ENCODE measurements around the gene MAPRE2.

Gene MAPRE2

DNA sequence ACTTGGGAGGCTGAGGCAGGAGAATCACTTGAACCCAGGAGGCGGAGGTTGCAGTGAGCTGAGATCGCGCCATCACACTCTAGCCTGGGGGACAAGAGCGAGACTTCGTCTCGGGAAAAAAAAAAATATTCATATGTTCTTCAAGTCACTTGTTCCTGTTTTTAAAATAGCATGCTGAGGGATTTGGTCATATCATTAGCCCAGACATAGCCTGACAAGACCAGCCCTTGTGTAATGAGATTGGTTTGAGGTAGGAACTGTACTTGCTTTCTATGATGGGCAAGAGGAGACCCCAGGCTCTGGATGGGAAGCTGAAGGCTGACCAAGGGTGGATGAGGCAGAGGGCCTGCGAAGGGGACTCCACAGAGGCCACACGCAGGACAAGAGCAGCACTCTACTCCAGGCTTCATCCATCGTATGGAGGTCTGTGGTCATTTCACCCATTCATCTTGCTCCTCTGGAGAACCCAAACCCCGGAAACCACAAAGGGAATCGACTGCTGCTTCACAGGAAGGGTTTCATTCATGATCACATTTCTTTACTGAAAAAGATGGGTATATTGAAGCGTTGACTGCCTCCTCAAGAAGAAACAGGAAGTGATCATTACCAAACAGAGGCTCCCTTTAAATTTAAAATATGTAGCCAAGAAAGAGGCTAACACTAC is 112.5 kb downstream of the MAPRE2 start:
- no peak overlapping the region for H3K9ac ChIP-seq (ENCODE audit: low read length in 2 of 2)
- H3K27ac ChIP-seq (ENCODE audit: low read length) = no peak overlapping the region
- H3K4me3 ChIP-seq (ENCODE audit: low read length in 2 of 2) = no peak overlapping the region

DNA sequence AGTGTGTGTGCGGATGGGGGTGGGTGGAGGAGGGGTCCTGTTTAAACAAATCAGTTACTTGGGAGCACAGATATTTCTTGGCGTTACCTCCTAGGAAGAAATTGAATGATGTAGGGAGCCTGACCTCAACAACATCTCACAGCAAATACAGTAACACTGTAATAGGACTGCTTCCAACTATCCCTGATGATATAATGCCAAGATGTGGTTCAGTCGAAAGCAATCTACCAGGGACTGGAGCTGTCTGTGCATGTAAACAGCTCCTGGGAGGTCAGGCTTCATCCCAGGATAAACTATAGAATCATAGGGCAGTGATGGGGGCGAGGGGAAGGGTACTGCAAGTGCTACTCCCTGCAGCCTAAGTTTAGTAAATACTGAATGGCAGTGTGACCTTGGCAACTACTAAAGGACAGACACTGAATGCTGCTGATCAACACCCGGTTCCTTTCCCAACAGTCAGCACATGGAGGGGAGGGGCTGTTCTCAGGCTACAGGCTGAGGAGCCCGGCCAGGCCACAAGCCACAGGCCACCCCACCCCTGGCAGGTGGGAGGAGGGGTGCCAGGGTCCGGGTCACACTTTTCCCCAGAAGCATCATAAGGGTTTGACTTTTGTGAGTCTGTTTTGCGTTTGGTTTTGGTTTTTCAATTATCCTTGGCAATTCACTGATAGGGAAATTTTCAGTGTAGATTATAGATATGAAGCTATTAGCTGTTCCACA is 114.3 kb downstream of the MAPRE2 start:
- Histone ChIP-seq H3K27me3 (ENCODE audit: control insufficient read depth in 1 of 2, insufficient read depth in 2 of 2, low read length in 2 of 2) (no peaks in the 10 kb centered on the region), H3K4me1 (ENCODE audit: control insufficient read depth, insufficient read depth, low read length) (peaks cover 5% of the 10 kb centered on the region), H3K9me3 (ENCODE audit: control insufficient read depth in 2 of 2, low read length in 2 of 2) (no peaks in the 10 kb centered on the region), H3K27ac (ENCODE audit: low read length) (no peak overlapping the region), H3K4me3 (ENCODE audit: low read length in 2 of 2) (no peak overlapping the region), H3K36me3 (ENCODE audit: control insufficient read depth in 2 of 2, insufficient read depth in 2 of 2, low read length in 2 of 2) (no peaks in the 10 kb centered on the region), H3K9ac (ENCODE audit: low read length in 2 of 2) (no peak overlapping the region)

More for the DNA sequence above, 112.5 kb downstream of the MAPRE2 start:
- Histone ChIP-seq H3K36me3 (ENCODE audit: control insufficient read depth in 2 of 2, insufficient read depth in 2 of 2, low read length in 2 of 2) (no peaks in the 10 kb centered on the region), H3K4me1 (ENCODE audit: control insufficient read depth, insufficient read depth, low read length) (peaks cover 5% of the 10 kb centered on the region), H3K27me3 (ENCODE audit: control insufficient read depth in 1 of 2, insufficient read depth in 2 of 2, low read length in 2 of 2) (no peaks in the 10 kb centered on the region), H3K9me3 (ENCODE audit: control insufficient read depth in 2 of 2, low read length in 2 of 2) (no peaks in the 10 kb centered on the region)

DNA sequence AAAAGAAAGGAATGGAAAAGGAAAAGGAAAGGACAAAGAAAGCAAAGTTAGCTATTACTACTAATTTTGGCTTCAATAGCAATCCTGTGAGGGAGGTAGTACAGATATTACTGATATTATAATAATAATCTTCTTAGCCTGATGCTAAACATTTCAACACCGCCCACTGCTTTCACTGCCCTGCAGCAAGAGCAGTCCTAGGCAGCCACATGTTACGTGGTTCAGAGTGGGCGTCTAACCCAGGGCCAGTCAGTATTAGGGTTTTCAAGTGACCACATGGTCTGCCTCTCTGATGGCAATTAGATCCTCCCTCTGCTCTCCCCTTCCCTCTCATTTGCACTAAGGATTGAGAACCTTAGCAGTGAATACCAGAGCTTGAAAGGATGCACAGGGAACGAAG is 116.0 kb downstream of the MAPRE2 start:
- Histone ChIP-seq H3K4me3 (ENCODE audit: low read length in 2 of 2) (no peak overlapping the region), H3K9me3 (ENCODE audit: control insufficient read depth in 2 of 2, low read length in 2 of 2) (no peaks in the 10 kb centered on the region), H3K36me3 (ENCODE audit: control insufficient read depth in 2 of 2, insufficient read depth in 2 of 2, low read length in 2 of 2) (no peaks in the 10 kb centered on the region), H3K27me3 (ENCODE audit: control insufficient read depth in 1 of 2, insufficient read depth in 2 of 2, low read length in 2 of 2) (no peaks in the 10 kb centered on the region), H3K27ac (ENCODE audit: low read length) (no peak overlapping the region), H3K9ac (ENCODE audit: low read length in 2 of 2) (no peak overlapping the region), H3K4me1 (ENCODE audit: control insufficient read depth, insufficient read depth, low read length) (peaks cover 5% of the 10 kb centered on the region)

GRCh38 chr18:35158728-35159450 is 117.7 kb downstream of the MAPRE2 start:
- peaks cover 5% of the 10 kb centered on the region for H3K4me1 ChIP-seq (ENCODE audit: control insufficient read depth, insufficient read depth, low read length)
- H3K9ac ChIP-seq (ENCODE audit: low read length in 2 of 2) = no peak overlapping the region
- no peaks in the 10 kb centered on the region for H3K9me3 ChIP-seq (ENCODE audit: control insufficient read depth in 2 of 2, low read length in 2 of 2)
- H3K27me3 ChIP-seq (ENCODE audit: control insufficient read depth in 1 of 2, insufficient read depth in 2 of 2, low read length in 2 of 2) = no peaks in the 10 kb centered on the region
- no peak overlapping the region for H3K4me3 ChIP-seq (ENCODE audit: low read length in 2 of 2)
- no peaks in the 10 kb centered on the region for H3K36me3 ChIP-seq (ENCODE audit: control insufficient read depth in 2 of 2, insufficient read depth in 2 of 2, low read length in 2 of 2)
- no peak overlapping the region for H3K27ac ChIP-seq (ENCODE audit: low read length)

- Histone ChIP-seq H3K4me1 (ENCODE audit: control insufficient read depth, insufficient read depth, low read length) (peaks cover 5% of the 10 kb centered on the region), H3K36me3 (ENCODE audit: control insufficient read depth in 2 of 2, insufficient read depth in 2 of 2, low read length in 2 of 2) (no peaks in the 10 kb centered on the region), H3K9ac (ENCODE audit: low read length in 2 of 2) (no peak overlapping the region), H3K4me3 (ENCODE audit: low read length in 2 of 2) (no peak overlapping the region), H3K27ac (ENCODE audit: low read length) (no peak overlapping the region), H3K9me3 (ENCODE audit: control insufficient read depth in 2 of 2, low read length in 2 of 2) (no peaks in the 10 kb centered on the region), H3K27me3 (ENCODE audit: control insufficient read depth in 1 of 2, insufficient read depth in 2 of 2, low read length in 2 of 2) (no peaks in the 10 kb centered on the region)
Observed at GRCh38 chr18:35159782-35160181, 118.6 kb downstream of the MAPRE2 start.

DNA sequence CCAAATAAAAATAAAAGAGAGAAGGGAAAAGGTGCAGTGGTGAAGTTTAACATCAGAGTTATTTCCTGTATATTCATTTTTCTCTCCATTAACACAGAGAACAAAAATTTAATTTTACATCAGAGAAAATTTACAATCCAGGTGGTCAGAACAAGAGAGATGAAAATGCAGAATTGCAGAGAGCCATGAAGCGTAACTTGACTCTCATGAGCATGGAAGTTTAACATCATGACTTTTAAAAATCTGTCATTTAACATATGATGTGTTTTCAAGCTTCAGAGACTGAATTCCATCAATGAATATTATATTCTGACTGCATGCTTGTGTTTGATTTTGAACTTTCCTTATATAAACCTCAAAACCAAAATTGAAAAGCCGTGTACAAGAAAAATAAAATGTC is 120.3 kb downstream of the MAPRE2 start:
- no peaks in the 10 kb centered on the region for H3K36me3 ChIP-seq (ENCODE audit: control insufficient read depth in 2 of 2, insufficient read depth in 2 of 2, low read length in 2 of 2)
- no peak overlapping the region for H3K9ac ChIP-seq (ENCODE audit: low read length in 2 of 2)
- no peak overlapping the region for H3K27ac ChIP-seq (ENCODE audit: low read length)
- no peak overlapping the region for H3K4me3 ChIP-seq (ENCODE audit: low read length in 2 of 2)
- H3K4me1 ChIP-seq (ENCODE audit: control insufficient read depth, insufficient read depth, low read length) = no peaks in the 10 kb centered on the region
- H3K27me3 ChIP-seq (ENCODE audit: control insufficient read depth in 1 of 2, insufficient read depth in 2 of 2, low read length in 2 of 2) = no peaks in the 10 kb centered on the region
- no peaks in the 10 kb centered on the region for H3K9me3 ChIP-seq (ENCODE audit: control insufficient read depth in 2 of 2, low read length in 2 of 2)

- Histone ChIP-seq H3K36me3 (ENCODE audit: control insufficient read depth in 2 of 2, insufficient read depth in 2 of 2, low read length in 2 of 2) (no peaks in the 10 kb centered on the region), H3K9me3 (ENCODE audit: control insufficient read depth in 2 of 2, low read length in 2 of 2) (no peaks in the 10 kb centered on the region), H3K27me3 (ENCODE audit: control insufficient read depth in 1 of 2, insufficient read depth in 2 of 2, low read length in 2 of 2) (no peaks in the 10 kb centered on the region), H3K27ac (ENCODE audit: low read length) (no peak overlapping the region), H3K9ac (ENCODE audit: low read length in 2 of 2) (no peak overlapping the region), H3K4me3 (ENCODE audit: low read length in 2 of 2) (no peak overlapping the region), H3K4me1 (ENCODE audit: control insufficient read depth, insufficient read depth, low read length) (no peaks in the 10 kb centered on the region)
Observed at GRCh38 chr18:35161934-35162333, 120.7 kb downstream of the MAPRE2 start.

- no peak overlapping the region for H3K27ac ChIP-seq (ENCODE audit: low read length)
- H3K9me3 ChIP-seq (ENCODE audit: control insufficient read depth in 2 of 2, low read length in 2 of 2) = no peaks in the 10 kb centered on the region
- no peaks in the 10 kb centered on the region for H3K4me1 ChIP-seq (ENCODE audit: control insufficient read depth, insufficient read depth, low read length)
- no peak overlapping the region for H3K4me3 ChIP-seq (ENCODE audit: low read length in 2 of 2)
- no peaks in the 10 kb centered on the region for H3K36me3 ChIP-seq (ENCODE audit: control insufficient read depth in 2 of 2, insufficient read depth in 2 of 2, low read length in 2 of 2)
- no peak overlapping the region for H3K9ac ChIP-seq (ENCODE audit: low read length in 2 of 2)
- no peaks in the 10 kb centered on the region for H3K27me3 ChIP-seq (ENCODE audit: control insufficient read depth in 1 of 2, insufficient read depth in 2 of 2, low read length in 2 of 2)
Observed at GRCh38 chr18:35163014-35163539, 121.9 kb downstream of the MAPRE2 start.

GRCh38 chr18:35163721-35164120 is 122.5 kb downstream of the MAPRE2 start:
- Histone ChIP-seq H3K4me3 (ENCODE audit: low read length in 2 of 2) (no peak overlapping the region), H3K9ac (ENCODE audit: low read length in 2 of 2) (no peak overlapping the region), H3K9me3 (ENCODE audit: control insufficient read depth in 2 of 2, low read length in 2 of 2) (no peaks in the 10 kb centered on the region), H3K4me1 (ENCODE audit: control insufficient read depth, insufficient read depth, low read length) (no peaks in the 10 kb centered on the region), H3K27me3 (ENCODE audit: control insufficient read depth in 1 of 2, insufficient read depth in 2 of 2, low read length in 2 of 2) (no peaks in the 10 kb centered on the region), H3K27ac (ENCODE audit: low read length) (no peak overlapping the region), H3K36me3 (ENCODE audit: control insufficient read depth in 2 of 2, insufficient read depth in 2 of 2, low read length in 2 of 2) (no peaks in the 10 kb centered on the region)

DNA sequence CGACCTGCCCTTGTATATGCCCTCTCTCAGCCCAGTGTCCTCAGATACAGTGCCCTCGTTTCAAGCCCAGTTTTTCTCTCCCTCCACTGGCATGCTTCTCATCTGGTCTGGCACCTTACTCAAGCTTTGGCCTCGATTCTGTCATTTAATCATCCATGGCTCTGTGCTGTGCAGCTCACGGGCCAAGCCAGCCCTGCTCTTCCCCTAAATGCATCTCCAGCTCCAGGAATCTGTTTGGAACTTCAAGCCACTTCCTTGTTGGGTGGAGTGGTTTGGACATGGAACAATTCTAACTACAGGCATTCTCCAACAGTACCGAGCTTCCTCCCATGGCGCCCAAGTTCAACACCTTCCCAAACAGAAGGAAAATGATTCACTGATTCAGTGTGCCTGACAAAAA is 122.9 kb downstream of the MAPRE2 start:
- H3K9ac ChIP-seq (ENCODE audit: low read length in 2 of 2) = no peak overlapping the region
- no peaks in the 10 kb centered on the region for H3K9me3 ChIP-seq (ENCODE audit: control insufficient read depth in 2 of 2, low read length in 2 of 2)
- no peaks in the 10 kb centered on the region for H3K4me1 ChIP-seq (ENCODE audit: control insufficient read depth, insufficient read depth, low read length)
- no peak overlapping the region for H3K4me3 ChIP-seq (ENCODE audit: low read length in 2 of 2)
- H3K36me3 ChIP-seq (ENCODE audit: control insufficient read depth in 2 of 2, insufficient read depth in 2 of 2, low read length in 2 of 2) = no peaks in the 10 kb centered on the region
- no peak overlapping the region for H3K27ac ChIP-seq (ENCODE audit: low read length)
- no peaks in the 10 kb centered on the region for H3K27me3 ChIP-seq (ENCODE audit: control insufficient read depth in 1 of 2, insufficient read depth in 2 of 2, low read length in 2 of 2)

Measured in stomach smooth muscle (tissue), 2 donors.